B cell (primary cell): ENCODE measurements around the gene TMPRSS15. TPM values are rescaled to one million over a fixed set of nuclear protein-coding genes. Genes with fewer than 3 reads are reported as not detected.

Experiments used
- ATAC-seq: fragments of 200-7000 bp; cut with Tn5 transposase; one replicate; pipeline ENCODE4 v1.10.0; 2021; ENCODE audit warnings: low read depth, mild to moderate bottlenecking, moderate number of reproducible peaks, moderate library complexity
- CTCF ChIA-PET: fragments of 350-600 bp; sonication (Branson Sonifier 250); formaldehyde crosslinking; loops from one replicate; lab custom pipeline; 2021; ENCODE audit warnings: antibody characterized with exemption, inconsistent platforms; lab: Charles Lee
- POLR2A ChIA-PET: fragments of 350-600 bp; sonication (Branson Sonifier 250); formaldehyde crosslinking; loops from one replicate; lab custom pipeline; 2021; ENCODE audit warnings: antibody characterized with exemption; lab: Charles Lee
- DNase-seq: peaks from one replicate; pipeline ENCODE4 v3.0.0; 2013
- H2AFZ ChIP-seq: 2 replicates; pipeline ENCODE4 v1.6.1; 2012; ENCODE audit warnings: mild to moderate bottlenecking, low read depth, low read length; ENCODE audit not compliant: insufficient read depth, poor library complexity, severe bottlenecking
- H3K27ac ChIP-seq, 2 donors: 1 replicate in 1 of 2; 2 replicates in 1 of 2; pipeline ENCODE4 v1.5.1; 2012 to 2013; ENCODE audit warnings: low read length in 2 of 2, mild to moderate bottlenecking in 2 of 2, moderate library complexity in 1 of 2
- H3K27me3 ChIP-seq, 4 experiments: fragments of 200-600 bp in 1 of 4; sonication (generic) in 1 of 4; replicated peaks in 1 of 4; 1 replicate in 2 of 4; 2 replicates in 2 of 4; pipeline versions ENCODE4 v1.6.1 to v1.7.0; 2013 to 2016; ENCODE audit warnings: low read length in 3 of 4, mild to moderate bottlenecking in 2 of 4, mixed read lengths in 1 of 4, moderate library complexity in 1 of 4; ENCODE audit not compliant: insufficient read depth in 4 of 4, control insufficient read depth in 3 of 4; ENCODE audit errors: control extremely low read depth in 1 of 4
- H3K36me3 ChIP-seq, 2 experiments: replicated peaks in 1 of 2; 1 replicate in 1 of 2; 2 replicates in 1 of 2; pipeline versions ENCODE4 v1.6.1 to v1.7.1; 2013; ENCODE audit warnings: low read length in 1 of 2; ENCODE audit not compliant: insufficient read depth in 2 of 2, control insufficient read depth in 1 of 2; ENCODE audit errors: control extremely low read depth in 1 of 2, extremely low read depth in 1 of 2
- H3K4me1 ChIP-seq, 2 donors: fragments of 200-600 bp in 1 of 2; sonication (generic) in 1 of 2; 1 replicate in 1 of 2; 2 replicates in 1 of 2; pipeline versions ENCODE4 v1.5.1 to v1.6.1; 2013 to 2017; ENCODE audit warnings: low read length in 2 of 2; ENCODE audit not compliant: control insufficient read depth in 2 of 2, insufficient read depth in 2 of 2
- H3K4me2 ChIP-seq: replicated peaks from 2 replicates; pipeline ENCODE3; 2012; ENCODE audit warnings: mild to moderate bottlenecking, low read depth, low read length; ENCODE audit not compliant: poor library complexity, severe bottlenecking
- H3K4me3 ChIP-seq, 5 experiments: fragments of 200-600 bp in 1 of 5; sonication (generic) in 1 of 5; 1 replicate in 3 of 5; 2 replicates in 2 of 5; pipeline versions ENCODE4 v1.5.1 to v1.7.0; 2011 to 2016; ENCODE audit warnings: low read length in 4 of 5, mild to moderate bottlenecking in 4 of 5, low read depth in 2 of 5, control low read depth in 1 of 5, moderate library complexity in 1 of 5; ENCODE audit not compliant: insufficient read depth in 1 of 5; ENCODE audit errors: control extremely low read depth in 1 of 5, extremely low read depth in 1 of 5
- H3K79me2 ChIP-seq: fragments of 200-600 bp; sonication (generic); one replicate; pipeline ENCODE4 v1.6.0; 2016; ENCODE audit warnings: low read length; ENCODE audit not compliant: control insufficient read depth, insufficient read depth
- H3K9ac ChIP-seq: fragments of 200-600 bp; sonication (generic); 2 replicates; pipeline ENCODE4 v1.6.1; 2017; ENCODE audit warnings: mild to moderate bottlenecking, low read length, moderate library complexity
- H3K9me3 ChIP-seq, 3 donors: one replicate each; pipeline versions ENCODE4 v1.6.1 to v1.7.1; 2013; ENCODE audit warnings: low read length in 2 of 3; ENCODE audit not compliant: control insufficient read depth in 2 of 3, insufficient read depth in 1 of 3; ENCODE audit errors: control extremely low read depth in 1 of 3
- H4K20me1 ChIP-seq: 2 replicates; pipeline ENCODE4 v1.6.0; 2012; ENCODE audit warnings: mild to moderate bottlenecking, low read length; ENCODE audit not compliant: insufficient read depth, control insufficient read depth, poor library complexity, severe bottlenecking
- H3K27ac Mint-ChIP-seq: one replicate; pipeline ENCODE4 v1.8.0; 2021; ENCODE audit warnings: mixed read lengths
- H3K27me3 Mint-ChIP-seq: one replicate; pipeline ENCODE4 v1.8.0; 2021; ENCODE audit warnings: mixed read lengths
- H3K4me1 Mint-ChIP-seq: one replicate; pipeline ENCODE4 v1.8.0; 2021; ENCODE audit warnings: mixed read lengths
- H3K4me3 Mint-ChIP-seq: one replicate; pipeline ENCODE4 v1.8.0; 2021; ENCODE audit warnings: mixed read lengths
- H3K9me3 Mint-ChIP-seq: one replicate; pipeline ENCODE4 v1.8.0; 2022; ENCODE audit warnings: mixed read lengths; ENCODE audit not compliant: insufficient read depth
- EZH2 ChIP-seq: IDR thresholded peaks from 2 replicates; pipeline ENCODE4 v1.6.1; 2012; ENCODE audit warnings: borderline replicate concordance, low read depth, mild to moderate bottlenecking, moderate library complexity, low read length; ENCODE audit not compliant: insufficient read depth, poor library complexity, severe bottlenecking
- WGBS: methylation state at CpG from one replicate; pipeline ENCODE4 v1.1.5; 2013; ENCODE audit warnings: missing lambda C conversion rate; ENCODE audit not compliant: insufficient coverage; 5-methylcytosine and 5-hydroxymethylcytosine counted together
- intact Hi-C: fragments of 100-400 bp; cut with micrococcal nuclease; formaldehyde crosslinking; loops from one replicate; pipeline ENCODE4 v1.10.0; 2022
- polyA plus RNA-seq: library from polyadenylated mRNA; depleted of rRNA; stranded (reverse); fragments of >200 nt; gene quantifications from 2 replicates; pipeline ENCODE4 v1.2.3, GENCODE V29; 2012
- total RNA-seq, 2 donors: library from RNA; stranded (reverse); fragments of 120-200 nt in 1 of 2; gene quantifications; 1 replicate in 1 of 2; 2 replicates in 1 of 2; pipeline versions ENCODE4 v1.2.3 to v1.2.4, GENCODE V29; 2013 to 2022
- TF ChIP-seq, protein P1 (sequence below): fragments of 200-600 bp; IDR thresholded peaks from one replicate; pipeline ENCODE4 v1.8.0; 2022; ENCODE audit warnings: antibody characterized with exemption, mild to moderate bottlenecking

The TMPRSS15 gene
- total and polyA plus RNA-seq, 2 donors (not counting 1 experiment from before 2014, with no cell fraction given) = 0.04 TPM; not detected in 1

DNA sequence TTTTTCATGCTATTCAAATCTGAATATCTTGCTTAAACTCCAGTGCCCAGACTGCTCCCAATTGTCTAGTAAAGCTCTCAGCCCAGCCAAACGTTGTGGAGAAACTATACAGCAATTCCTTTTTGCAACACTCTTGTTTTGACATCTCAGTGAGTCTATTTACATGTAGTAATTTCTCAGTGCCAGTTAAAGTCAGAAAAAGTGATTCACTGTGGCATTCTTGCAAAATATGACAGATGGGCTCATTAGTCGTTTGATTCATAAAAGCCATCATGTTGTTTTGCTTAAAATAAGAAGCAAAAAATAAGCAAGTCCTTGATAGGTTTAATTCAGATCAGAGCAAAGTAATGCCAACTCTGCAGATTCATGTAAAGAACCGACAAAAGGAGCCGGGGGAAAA lies 20.7 kb upstream of the TMPRSS15 start:
- Mint-ChIP-seq H3K4me3 (no peak overlapping the region), H3K9me3 (no peaks in the 10 kb centered on the region), H3K27me3 (no peaks in the 10 kb centered on the region), H3K27ac (no peak overlapping the region), H3K4me1 (peaks cover 2% of the 10 kb centered on the region)
- 78% methylated on average over 3 of the region's 4 CpGs for WGBS
- peaks cover 0 to 8% (median 0%) of the 10 kb centered on the region in 3 donors for H3K9me3 ChIP-seq
- H3K27me3 ChIP-seq = no peaks in the 10 kb centered on the region
- DNase-seq (no peak), ATAC-seq (no peak)
- no peak overlapping the region for H3K9ac ChIP-seq
- no peaks in the 10 kb centered on the region for H4K20me1 ChIP-seq
- H3K4me1 ChIP-seq = no peaks in the 10 kb centered on the region
- H3K4me2 ChIP-seq = no peak overlapping the region
- no peaks in the 10 kb centered on the region for H3K36me3 ChIP-seq
- ChIA-PET POLR2A (no interaction called here), CTCF (no interaction called here)
- H3K79me2 ChIP-seq = no peaks in the 10 kb centered on the region
- H3K4me3 ChIP-seq = no peak overlapping the region
- TF ChIP-seq, protein P1, sequence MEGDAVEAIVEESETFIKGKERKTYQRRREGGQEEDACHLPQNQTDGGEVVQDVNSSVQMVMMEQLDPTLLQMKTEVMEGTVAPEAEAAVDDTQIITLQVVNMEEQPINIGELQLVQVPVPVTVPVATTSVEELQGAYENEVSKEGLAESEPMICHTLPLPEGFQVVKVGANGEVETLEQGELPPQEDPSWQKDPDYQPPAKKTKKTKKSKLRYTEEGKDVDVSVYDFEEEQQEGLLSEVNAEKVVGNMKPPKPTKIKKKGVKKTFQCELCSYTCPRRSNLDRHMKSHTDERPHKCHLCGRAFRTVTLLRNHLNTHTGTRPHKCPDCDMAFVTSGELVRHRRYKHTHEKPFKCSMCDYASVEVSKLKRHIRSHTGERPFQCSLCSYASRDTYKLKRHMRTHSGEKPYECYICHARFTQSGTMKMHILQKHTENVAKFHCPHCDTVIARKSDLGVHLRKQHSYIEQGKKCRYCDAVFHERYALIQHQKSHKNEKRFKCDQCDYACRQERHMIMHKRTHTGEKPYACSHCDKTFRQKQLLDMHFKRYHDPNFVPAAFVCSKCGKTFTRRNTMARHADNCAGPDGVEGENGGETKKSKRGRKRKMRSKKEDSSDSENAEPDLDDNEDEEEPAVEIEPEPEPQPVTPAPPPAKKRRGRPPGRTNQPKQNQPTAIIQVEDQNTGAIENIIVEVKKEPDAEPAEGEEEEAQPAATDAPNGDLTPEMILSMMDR = no peak
- no peak for TF ChIP-seq EZH2
- no peak overlapping the region for H2AFZ ChIP-seq
- intact Hi-C loops = no loop called here
- no peak overlapping the region for H3K27ac ChIP-seq

DNA sequence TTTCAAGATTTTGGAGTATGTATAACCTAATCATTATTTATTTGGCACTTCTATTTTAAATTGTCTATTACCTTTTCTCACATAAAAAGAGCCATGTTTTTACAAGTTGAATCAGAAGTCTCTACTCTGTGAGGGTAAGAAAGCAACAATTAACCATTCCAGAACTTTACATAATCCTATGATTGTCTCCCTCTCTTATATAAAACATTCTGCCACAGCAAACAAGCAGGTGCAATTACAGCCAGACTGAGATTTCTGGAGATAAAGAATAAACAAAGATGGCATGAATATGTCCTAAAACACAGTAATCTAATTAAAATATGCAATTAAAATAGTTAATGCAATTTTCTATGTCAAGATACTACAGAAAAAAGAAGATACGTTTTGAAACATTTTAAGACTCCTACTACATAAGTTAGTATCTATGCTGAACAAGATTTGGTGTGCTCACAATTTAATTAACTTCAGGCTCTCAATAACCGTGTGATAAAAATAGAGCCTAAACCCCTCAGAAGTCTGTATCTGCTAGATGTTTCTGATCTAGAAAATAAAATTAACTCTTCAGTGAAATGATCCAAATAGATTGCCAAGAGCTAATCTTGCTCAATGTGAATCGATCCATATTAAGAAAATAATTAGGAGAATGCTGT lies 13.7 kb upstream of the TMPRSS15 start:
- Histone ChIP-seq H3K27ac (no peak overlapping the region), H4K20me1 (no peaks in the 10 kb centered on the region), H3K79me2 (no peaks in the 10 kb centered on the region), H3K9ac (no peak overlapping the region), H2AFZ (no peak overlapping the region), H3K36me3 (no peaks in the 10 kb centered on the region), H3K4me2 (no peak overlapping the region), H3K4me3 (no peak overlapping the region), H3K4me1 (peaks cover 3 to 4% of the 10 kb centered on the region in 2 donors), H3K27me3 (no peaks in the 10 kb centered on the region), H3K9me3 (peaks cover 0 to 3% (median 0%) of the 10 kb centered on the region in 3 donors)
- ATAC-seq = no peak
- Mint-ChIP-seq H3K9me3 (peaks cover 2% of the 10 kb centered on the region), H3K27ac (no peak overlapping the region), H3K27me3 (no peaks in the 10 kb centered on the region), H3K4me1 (peaks cover 7% of the 10 kb centered on the region), H3K4me3 (no peak overlapping the region)
- no peak for DNase-seq
- ChIA-PET CTCF (no interaction called here), POLR2A (no interaction called here)
- intact Hi-C loops = no loop called here
- no CpG with 5 or more reads among the region's 3 CpGs for WGBS
- TF ChIP-seq EZH2 = no peak
